Measurements from ENCODE around the gene HSCB.
"Not testable (repeated sequence)": the region's sequence is repeated elsewhere in the genome, so short reads cannot be mapped to it uniquely, and the experiment has no call there.

Gene HSCB

GRCh38 chr22:28741200-28741784, 547 bp upstream of the HSCB start:
- peak; percentile 65 to 71 for DNase-seq

DNA sequence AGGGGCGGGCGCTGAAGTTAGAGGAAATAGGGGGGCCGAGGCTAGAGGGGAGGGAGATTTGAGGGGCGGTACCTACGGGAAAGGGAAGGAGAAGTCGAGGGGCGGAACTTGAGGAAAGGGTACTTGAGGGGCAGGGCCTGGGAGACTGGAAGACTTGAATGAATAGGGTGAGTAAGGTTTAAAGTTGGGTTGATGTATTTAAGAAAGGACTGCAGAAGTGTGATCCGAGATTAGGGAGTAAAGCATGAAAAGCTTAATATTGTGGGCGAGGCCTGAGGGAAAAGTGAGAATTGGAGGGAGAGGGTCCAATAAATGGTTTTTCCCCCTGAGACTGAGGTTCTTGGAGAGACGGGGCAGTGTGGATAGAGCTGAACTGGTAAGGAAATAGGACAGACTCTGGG, 723 bp downstream of the HSCB start:
- DNase-seq, result peak; percentile 98 to 99

DNA sequence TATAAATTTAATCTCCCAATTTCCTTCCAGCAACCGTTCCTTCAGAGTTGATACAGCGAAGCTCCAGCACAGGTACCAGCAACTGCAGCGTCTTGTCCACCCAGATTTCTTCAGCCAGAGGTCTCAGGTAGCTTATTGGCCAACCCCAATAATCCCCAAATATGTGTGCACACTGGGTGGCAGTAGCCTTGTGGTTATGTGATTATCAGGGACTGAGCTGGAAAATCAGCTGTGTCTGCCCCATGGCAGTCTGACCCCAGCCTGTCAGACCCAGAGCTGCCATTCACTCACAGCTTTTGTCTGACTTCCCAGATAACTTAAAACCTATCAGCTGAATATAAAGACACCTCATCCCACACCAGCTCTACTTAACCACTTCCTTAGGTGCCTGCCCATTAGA, 2.0 kb downstream of the HSCB start:
- DNase-seq, result no peak

GRCh38 chr22:28750471-28750881, 8.6 kb downstream of the HSCB start:
- DNase-seq, result no peak

- not testable (repeated sequence) for DNase-seq
Measured at GRCh38 chr22:28754512-28754911, 12.7 kb downstream of the HSCB start.

DNA sequence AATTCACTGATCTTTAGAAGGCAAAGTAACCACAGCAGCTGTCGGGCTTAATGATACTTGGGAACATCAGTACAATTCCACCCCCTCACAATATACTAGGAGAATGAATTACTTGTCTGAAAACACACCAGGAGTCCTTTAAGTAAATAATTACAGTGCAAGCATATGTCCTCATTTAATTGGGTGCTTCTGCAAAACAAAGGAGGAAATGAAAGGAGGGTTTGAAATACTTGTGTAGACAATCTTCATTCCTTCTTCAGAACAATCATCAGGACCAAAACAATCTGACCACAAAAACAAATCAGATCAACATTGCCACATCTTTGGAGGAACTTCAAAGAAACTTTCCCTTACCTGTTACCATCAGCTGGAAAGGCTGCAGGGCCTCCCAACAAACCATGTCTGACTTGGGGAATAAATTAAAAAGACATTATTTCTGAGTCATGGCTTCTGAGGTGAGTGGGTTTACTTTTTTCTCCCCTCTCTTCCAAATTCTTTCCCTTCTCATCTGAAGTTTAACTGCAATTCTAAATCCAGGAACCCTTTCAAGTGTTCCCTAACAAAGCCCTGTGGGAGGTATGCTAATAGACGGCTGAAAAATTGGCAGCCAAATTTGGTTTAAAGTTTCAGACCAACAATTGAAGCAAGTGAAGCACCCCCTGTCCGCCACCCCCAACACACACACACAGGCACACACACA, 18.2 kb downstream of the HSCB start:
- DNase-seq, result no peak

DNA sequence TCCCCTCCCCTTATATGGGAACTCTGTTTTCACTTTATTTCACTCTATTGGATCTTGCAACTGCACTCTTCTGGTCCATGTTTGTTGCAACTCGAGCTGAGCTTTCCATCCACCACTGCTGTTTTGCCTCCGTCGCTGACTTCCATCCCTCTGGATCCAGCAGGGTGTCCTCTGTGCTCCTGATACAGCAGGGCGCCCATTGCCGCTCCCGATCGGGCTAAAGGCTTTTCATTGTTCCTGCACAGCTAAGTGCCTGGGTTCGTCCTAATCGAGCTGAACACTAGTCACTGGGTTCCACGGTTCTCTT, 19.6 kb downstream of the HSCB start:
- no peak for DNase-seq

DNA sequence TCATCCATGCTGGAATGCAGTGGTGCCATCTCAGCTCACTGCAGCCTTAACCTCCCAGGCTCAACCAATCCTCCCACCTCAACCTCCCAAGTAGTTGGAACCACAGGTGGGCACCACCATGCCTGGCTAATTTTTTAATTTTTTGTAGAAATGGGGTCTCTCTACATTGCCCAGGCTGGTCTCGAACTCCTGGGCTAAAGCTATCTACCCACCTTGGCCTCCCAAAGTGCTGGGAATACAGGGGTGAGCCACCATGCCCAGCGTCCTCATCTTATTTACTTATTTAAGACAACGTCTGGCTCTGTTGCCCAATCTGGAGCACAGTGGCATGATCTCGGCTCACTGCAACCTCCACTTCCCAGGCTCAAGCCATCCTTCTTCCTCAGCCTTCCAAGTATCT, 20.2 kb downstream of the HSCB start:
- DNase-seq, result not testable (repeated sequence)

GRCh38 chr22:28766628-28767027, 24.8 kb downstream of the HSCB start:
- DNase-seq, result no peak

- no peak for DNase-seq
Measured at GRCh38 chr22:28768701-28769393, 27.0 kb downstream of the HSCB start.

DNA sequence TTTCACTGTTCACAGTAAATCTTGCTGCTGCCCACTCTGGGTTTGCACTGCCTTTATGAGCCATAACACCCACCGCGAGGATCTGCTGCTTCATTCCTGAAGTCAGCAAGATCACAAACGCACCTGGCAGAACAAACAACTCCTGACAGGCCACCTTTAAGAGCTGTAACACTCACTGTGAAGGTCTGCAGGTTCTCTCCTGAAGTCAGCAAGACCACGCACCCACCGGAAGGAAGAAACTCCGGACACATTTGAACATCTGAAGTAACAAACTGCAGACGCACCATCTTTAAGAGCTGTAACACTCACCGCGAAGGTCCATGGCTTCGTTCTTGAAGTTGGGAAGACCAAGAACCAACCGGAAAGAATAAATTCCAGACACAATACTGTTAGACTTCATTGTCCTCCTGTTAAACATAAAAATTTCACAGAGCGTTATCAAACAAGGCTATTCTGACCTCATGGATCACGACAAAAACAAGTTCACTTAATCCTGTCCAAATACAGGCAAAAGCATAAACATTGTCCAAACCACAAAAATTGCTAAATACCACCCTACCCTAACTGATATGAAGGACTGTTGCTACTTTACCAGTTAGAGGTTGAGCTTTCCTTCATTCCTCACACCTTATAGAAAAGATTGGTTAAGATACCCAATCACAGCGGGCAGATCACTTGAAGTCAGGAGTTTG, 27.7 kb downstream of the HSCB start:
- no peak for DNase-seq

DNA sequence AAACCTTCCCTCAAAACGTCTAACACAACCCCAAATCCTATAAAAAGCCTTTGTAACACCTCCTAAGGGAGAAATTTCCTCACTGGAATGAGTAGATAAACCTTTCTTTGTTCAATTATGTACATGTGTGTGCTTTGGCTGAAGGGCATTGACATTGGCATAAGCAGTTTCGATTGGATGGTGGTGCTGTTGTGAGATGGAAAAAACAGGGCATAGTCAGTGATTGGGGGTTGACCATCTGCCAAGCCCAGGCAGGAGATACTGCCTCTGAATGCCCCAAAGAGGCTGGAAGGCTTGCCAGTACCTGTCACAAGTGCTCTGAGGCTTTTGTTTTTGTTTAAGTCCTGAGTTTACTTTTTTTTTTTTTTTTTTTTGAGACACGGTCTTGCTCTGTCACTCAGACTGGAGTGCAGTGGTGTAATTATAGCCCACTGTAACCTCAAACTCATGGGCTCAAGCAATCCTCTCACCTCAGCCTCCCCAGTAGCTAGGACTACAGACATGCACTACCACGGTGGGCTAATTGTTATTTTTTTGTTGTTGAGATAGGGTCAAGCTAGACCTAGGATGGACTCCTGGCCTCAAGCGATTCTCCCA, 29.5 kb downstream of the HSCB start:
- no peak for DNase-seq

- DNase-seq, result peak; percentile 95
Measured at GRCh38 chr22:28772633-28773460, 31.0 kb downstream of the HSCB start, which contains the start of gene CCDC117. CCDC117 (plus strand) TSS chr22:28772695; CDS start chr22:28772850, 155 bp downstream.

DNA sequence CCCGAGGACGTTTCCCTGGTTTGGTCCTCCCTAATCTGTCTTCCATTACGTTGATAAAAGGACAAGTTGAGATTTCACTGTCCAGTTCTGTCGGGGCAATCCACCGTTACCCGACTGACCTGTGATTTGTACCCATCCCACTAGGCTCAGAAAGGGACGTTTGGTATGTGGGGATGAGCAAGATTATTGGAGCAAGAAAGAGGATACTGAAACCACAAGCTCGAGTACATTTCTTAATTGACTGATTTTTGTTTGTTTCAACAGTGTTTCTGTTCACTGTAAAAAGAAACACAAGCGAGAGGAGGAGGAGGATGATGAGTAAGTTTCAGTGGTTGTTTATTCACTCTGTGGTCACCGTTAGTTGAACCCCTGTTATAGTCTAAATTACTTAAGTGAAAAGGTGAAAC, 31.6 kb downstream of the HSCB start:
- DNase-seq, result peak in 1 of 2 experiments; percentile 37

DNA sequence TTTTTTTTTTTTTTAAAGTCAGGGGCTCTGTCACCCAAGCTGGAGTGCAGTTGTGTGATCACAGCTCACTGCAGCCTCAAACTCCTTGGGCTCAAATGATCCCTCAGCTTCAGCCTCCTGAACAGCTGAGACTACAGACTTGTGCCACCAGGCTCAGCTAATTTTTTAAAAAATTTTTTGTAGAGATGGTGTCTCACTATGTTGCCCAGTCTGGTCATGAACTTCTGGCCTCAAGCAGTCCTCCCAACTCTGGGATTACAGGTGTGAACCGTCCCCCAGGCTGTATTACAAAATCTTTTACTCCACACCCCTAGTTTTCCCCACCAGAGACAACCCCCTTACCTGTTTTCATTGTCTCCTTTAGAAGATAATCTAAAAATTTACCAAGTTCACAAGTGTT, 32.5 kb downstream of the HSCB start:
- DNase-seq, result no peak

DNA sequence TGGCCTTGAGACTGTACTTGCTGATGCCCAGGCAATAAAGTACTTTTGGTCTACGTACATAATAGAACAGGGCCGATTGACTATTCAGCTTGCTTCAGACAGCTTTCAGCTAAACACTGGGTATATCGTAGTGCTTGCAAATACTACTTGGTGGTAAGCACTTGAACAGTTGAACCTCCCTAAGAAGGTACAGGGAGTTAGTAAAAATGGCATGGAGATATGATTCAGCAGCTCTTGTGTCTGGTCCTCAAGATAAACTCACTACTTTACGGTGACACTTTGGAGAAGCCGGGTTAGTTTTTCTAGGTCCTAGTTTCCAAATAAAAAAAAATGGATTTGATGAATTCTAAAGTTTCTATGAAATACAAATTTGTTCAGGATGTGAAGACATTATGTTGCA, 38.0 kb downstream of the HSCB start:
- DNase-seq, result no peak

GRCh38 chr22:28780296-28780695, 38.5 kb downstream of the HSCB start:
- no peak for DNase-seq

DNA sequence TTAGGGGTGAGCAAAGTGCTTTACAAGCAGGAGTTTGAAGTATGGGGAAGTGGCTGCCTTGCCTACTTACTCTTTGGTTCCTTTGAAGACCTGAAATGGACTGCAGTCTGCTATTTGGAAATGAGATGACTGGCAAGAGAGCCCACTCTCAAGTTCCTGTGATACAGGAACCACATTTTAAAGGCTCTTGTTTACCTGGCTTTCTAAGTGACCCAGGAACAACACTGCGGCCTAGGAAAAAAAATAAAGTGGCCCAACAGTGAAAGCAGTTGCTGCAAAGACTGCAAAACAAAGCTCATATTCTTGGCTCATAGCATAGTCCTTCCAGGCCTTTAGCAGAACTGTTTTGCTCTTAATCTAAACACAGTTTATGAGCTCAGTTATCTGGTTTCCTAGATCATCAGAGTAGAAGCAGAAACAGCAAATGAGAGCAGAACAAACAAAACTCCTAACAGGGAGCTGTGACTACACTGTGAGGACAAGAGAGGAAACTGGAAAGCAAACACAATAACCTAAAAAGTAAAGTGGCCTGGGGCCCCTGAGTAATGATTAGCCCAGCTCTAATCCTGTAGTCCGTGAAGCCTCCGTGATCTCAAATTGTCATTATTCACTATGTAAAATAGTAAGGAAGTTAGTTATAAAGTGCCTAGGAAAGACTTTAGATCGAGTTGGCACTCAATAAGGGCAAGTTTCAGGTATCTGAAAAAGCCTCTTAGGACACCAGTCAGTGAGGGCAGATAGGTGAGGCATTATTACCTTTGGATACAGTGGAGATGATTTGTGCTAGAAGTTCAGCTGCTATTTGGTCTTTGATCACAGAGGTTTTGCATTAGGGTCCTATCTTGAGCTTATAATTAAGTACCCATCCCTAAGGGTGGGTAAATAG, 42.2 kb downstream of the HSCB start:
- peak; percentile 30 to 40 for DNase-seq

DNA sequence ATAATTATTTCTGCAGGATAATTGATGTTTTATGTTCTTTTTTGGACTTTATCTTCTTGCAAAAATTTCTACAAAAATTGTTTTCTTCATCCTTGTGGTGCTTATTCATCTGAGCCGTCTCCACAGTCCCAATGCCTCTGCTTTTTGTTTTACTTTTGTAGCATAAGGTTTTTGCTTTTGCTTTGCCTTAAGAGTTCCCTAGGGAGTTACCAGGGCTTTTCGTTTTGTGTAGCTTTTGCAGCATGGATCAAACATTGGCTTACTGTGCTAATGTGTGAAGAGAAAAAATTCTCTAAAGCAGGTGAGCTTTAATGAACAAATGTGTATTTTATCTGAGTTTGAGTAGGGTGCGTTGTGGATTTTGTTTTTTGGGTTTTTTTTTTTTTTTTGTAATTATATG, 46.8 kb downstream of the HSCB start:
- no peak for DNase-seq

- no peak for DNase-seq
Measured at GRCh38 chr22:28791124-28791523, 49.3 kb downstream of the HSCB start.

DNA sequence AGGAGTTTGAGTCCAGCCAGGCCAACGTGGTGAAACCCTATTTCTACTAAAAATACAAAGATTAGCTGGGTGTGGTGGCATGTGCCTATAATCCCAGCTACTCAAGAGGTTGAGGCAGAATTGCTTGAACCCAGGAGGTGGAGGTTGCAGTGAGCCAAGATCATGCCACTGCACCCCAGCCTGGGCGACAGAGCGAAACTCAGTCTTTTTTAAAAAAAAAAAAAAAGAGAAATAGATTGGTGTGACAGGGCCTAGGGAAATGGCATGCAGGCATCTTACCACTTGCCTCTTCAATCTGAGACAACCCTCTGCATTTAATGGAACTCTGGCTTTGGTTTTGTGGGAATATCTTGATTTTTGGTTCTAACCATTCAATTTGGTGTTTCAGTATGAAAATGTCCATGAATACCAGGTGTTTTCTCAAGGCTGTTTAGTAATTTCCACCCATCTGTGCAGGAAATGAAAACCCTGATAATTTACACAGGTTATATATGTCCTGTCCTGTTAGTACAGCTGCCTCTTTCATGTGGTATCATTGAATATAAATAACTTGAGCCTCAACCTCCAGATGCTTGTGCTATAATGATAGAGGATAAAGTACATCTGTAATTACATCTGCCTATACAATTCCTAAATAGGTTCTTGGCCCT, 50.1 kb downstream of the HSCB start:
- no peak for DNase-seq

Measured in Kasumi-1 (cell line).